ENCODE results near the gene RAB11FIP4.

GRCh38 chr17:31585280-31585630, 193.8 kb downstream of the RAB11FIP4 start:
- no peak for TF ChIP-seq POLR2AphosphoS5 (IDR thresholded peaks at IDR 0.05; ENCODE audit: low read depth, low read length)
- TF ChIP-seq USF2 (IDR thresholded peaks at IDR 0.05; ENCODE audit: borderline replicate concordance, low read depth, low read length) = no peak
- TF ChIP-seq CTCF (IDR thresholded peaks at IDR 0.05) = no peak
- TF ChIP-seq EZH2phosphoT487 (IDR thresholded peaks at IDR 0.05; ENCODE audit: borderline replicate concordance, low read depth) = no peak
- no peak for TF ChIP-seq PBX3 (IDR thresholded peaks at IDR 0.05)
- TF ChIP-seq IRF3 (IDR thresholded peaks at IDR 0.05; ENCODE audit: low read depth, low read length) = no peak
- no peak for TF ChIP-seq YY1 (IDR thresholded peaks at IDR 0.05; ENCODE audit: low read depth)
- TF ChIP-seq JUND (IDR thresholded peaks at IDR 0.05) = no peak
- TF ChIP-seq MAX (IDR thresholded peaks at IDR 0.05; ENCODE audit: low read depth) = no peak
- TF ChIP-seq ZBTB33 (IDR thresholded peaks at IDR 0.05; ENCODE audit: borderline replicate concordance, low read depth) = no peak
- TF ChIP-seq FOSL2 (IDR thresholded peaks at IDR 0.05; ENCODE audit: borderline replicate concordance, low read depth) = no peak
- no peak for TF ChIP-seq SMC3 (IDR thresholded peaks at IDR 0.05; ENCODE audit: low read depth, low read length)
